SK-N-MC (cell line): Measurements from ENCODE around the gene OGFOD1.

Experiments
- DNase-seq: peaks from one replicate; pipeline ENCODE4 v3.0.0-alpha.2; 2011; ENCODE audit warnings: low read depth, low spot score
- H3K27ac ChIP-seq: fragments of 200-600 bp; sonication (generic); 2 replicates; pipeline ENCODE4 v1.5.1; 2016; ENCODE audit warnings: mixed run types
- H3K36me3 ChIP-seq: fragments of 200-600 bp; sonication (generic); 2 replicates; pipeline ENCODE4 v1.6.1; 2017; ENCODE audit warnings: antibody characterized with exemption, low read length, mixed read lengths; ENCODE audit not compliant: insufficient read depth
- H3K4me3 ChIP-seq: fragments of 200-600 bp; sonication (generic); 2 replicates; pipeline ENCODE4 v1.5.1; 2016
- H3K9ac ChIP-seq: fragments of 200-600 bp; sonication (generic); 2 replicates; pipeline ENCODE4 v1.8.0; 2017; ENCODE audit warnings: mixed run types, mixed read lengths; ENCODE audit not compliant: insufficient read length
- H3K9me3 ChIP-seq: fragments of 200-600 bp; sonication (generic); 2 replicates; pipeline ENCODE4 v1.6.1; 2017; ENCODE audit warnings: low read depth, mild to moderate bottlenecking, antibody characterized with exemption, low read length, moderate library complexity, mixed read lengths
- EZH2 ChIP-seq: fragments of 200-600 bp; sonication (generic); IDR thresholded peaks from one replicate; pipeline ENCODE4 v1.6.1; 2017; ENCODE audit warnings: antibody characterized with exemption
- FOXP2 ChIP-seq: optimal IDR thresholded peaks from 2 replicates; pipeline ENCODE3; 2011; ENCODE audit warnings: mild to moderate bottlenecking, moderate library complexity; ENCODE audit not compliant: insufficient read depth; ENCODE audit errors: extremely low read length, control extremely low read depth
- POLR2AphosphoS5 ChIP-seq: IDR thresholded peaks from 2 replicates; pipeline ENCODE4 v1.6.1; 2012; ENCODE audit warnings: mild to moderate bottlenecking, low read depth, low read length, borderline replicate concordance

The OGFOD1 gene

GRCh38 chr16:56469748-56470147, 18.4 kb downstream of the OGFOD1 start:
- TF ChIP-seq FOXP2 (no peak), POLR2AphosphoS5 (no peak), EZH2 (no peak)
- no peak overlapping the region for H3K4me3 ChIP-seq
- H3K9me3 ChIP-seq, result no peaks in the 10 kb centered on the region
- H3K27ac ChIP-seq, result no peak overlapping the region
- no peak for DNase-seq
- H3K9ac ChIP-seq, result no peak overlapping the region
- peaks cover 55% of the 10 kb centered on the region for H3K36me3 ChIP-seq

DNA sequence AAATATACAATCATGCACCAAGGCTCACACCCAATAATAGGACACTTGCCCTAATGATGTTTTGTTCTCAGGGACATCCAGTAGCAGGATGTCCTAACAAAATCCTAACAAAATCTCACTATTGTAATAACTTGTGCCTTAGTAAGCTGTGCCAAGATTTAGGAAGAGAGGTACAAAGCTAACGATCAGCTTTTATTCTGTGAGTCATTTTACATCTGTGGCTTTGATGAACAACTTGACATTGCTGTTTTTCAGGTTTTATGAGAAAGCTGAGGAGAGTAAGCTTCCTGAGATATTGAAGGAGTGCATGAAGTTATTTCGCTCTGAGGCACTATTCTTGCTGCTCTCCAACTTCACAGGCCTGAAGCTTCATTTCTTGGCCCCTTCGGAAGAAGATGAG, 18.9 kb downstream of the OGFOD1 start:
- H3K9me3 ChIP-seq, result no peaks in the 10 kb centered on the region
- no peak overlapping the region for H3K27ac ChIP-seq
- no peak for TF ChIP-seq FOXP2
- no peak for TF ChIP-seq POLR2AphosphoS5
- no peak for TF ChIP-seq EZH2
- peaks cover 56% of the 10 kb centered on the region for H3K36me3 ChIP-seq
- DNase-seq, result no peak
- H3K4me3 ChIP-seq, result no peak overlapping the region
- no peak overlapping the region for H3K9ac ChIP-seq

- no peak overlapping the region for H3K27ac ChIP-seq
- H3K9me3 ChIP-seq, result no peaks in the 10 kb centered on the region
- H3K36me3 ChIP-seq, result peaks cover 60% of the 10 kb centered on the region
- no peak for TF ChIP-seq FOXP2
- TF ChIP-seq POLR2AphosphoS5, result no peak
- TF ChIP-seq EZH2, result no peak
- H3K9ac ChIP-seq, result no peak overlapping the region
- DNase-seq, result no peak
- H3K4me3 ChIP-seq, result no peak overlapping the region
These were observed 19.3 kb downstream of the OGFOD1 start for GRCh38 chr16:56470666-56471065.

DNA sequence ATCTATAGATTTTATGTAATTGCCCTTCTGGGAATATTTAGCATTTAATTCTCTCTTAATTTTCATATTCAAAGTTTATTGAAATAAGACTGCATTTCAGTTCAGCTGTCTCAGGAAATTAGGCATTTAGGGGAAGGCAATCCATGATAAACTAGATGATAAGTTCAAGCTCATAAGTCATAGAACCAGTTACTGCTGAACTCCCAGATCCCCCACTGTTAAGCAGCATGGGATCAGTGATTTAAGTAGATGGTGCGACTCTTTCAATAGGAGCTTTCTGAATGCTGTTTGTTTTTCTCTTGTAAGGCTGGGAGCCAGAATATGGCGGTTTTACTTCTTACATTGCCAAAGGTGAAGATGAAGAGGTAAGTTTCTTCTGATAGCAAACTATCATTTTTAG, 23.8 kb downstream of the OGFOD1 start:
- peak overlapping the region; percentile 50 for H3K27ac ChIP-seq
- no peak for DNase-seq
- H3K36me3 ChIP-seq, result peaks cover 48% of the 10 kb centered on the region

DNA sequence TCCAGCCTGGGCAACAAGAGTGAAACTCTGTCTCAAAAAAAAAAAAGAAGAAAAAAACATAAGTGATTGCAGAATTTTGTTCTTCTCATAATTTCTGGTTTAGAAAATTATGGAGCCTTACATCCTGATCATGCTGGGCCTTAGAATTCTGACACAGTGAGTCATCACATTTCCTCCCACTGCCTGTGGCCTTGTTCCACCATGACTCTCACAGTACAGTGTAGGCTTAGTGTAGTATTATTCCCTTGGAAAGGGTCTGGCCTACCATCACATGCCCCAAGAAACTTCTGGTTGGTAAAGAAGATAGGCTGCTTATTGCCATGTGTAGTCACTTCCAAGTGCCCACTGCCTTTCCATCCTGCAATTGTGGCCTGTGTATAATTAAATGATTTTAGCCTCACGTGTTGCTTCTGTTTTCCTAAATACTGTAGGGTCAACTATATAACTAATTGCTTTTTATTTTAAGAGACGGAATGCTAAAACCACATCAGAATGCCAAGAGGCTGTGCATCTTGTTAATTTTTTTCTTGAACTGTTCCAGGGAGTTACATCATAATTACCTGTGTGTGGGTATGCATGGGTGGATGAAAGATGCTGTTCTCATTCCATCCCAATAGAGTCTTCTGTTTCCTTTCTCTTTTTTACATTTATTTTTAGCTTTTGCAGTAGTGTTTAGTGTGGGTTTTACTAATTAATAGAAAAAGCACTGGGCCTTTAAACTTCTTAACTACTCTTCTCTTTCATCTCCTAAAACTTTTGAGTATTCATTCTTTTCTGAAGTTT, 25.9 kb downstream of the OGFOD1 start:
- Histone ChIP-seq H3K4me3 (no peak overlapping the region), H3K27ac (peak overlapping the region; percentile 50; the same call in 1 of the 2 replicates), H3K9ac (no peak overlapping the region), H3K36me3 (peaks cover 29% of the 10 kb centered on the region), H3K9me3 (no peaks in the 10 kb centered on the region)
- TF ChIP-seq POLR2AphosphoS5 (no peak), EZH2 (no peak), FOXP2 (no peak)
- no peak for DNase-seq

More for the DNA sequence above, 23.8 kb downstream of the OGFOD1 start:
- Histone ChIP-seq H3K9me3 (no peaks in the 10 kb centered on the region), H3K4me3 (no peak overlapping the region), H3K9ac (no peak overlapping the region)
- TF ChIP-seq FOXP2, result no peak
- TF ChIP-seq POLR2AphosphoS5, result no peak
- no peak for TF ChIP-seq EZH2

GRCh38 chr16:56478281-56479049, 27.1 kb downstream of the OGFOD1 start:
- Histone ChIP-seq H3K9ac (no peak overlapping the region), H3K9me3 (no peaks in the 10 kb centered on the region), H3K4me3 (no peak overlapping the region), H3K27ac (peak overlapping the region; percentile 30; the same call in 1 of the 2 replicates), H3K36me3 (peaks cover 25% of the 10 kb centered on the region)
- no peak for DNase-seq
- TF ChIP-seq FOXP2, result no peak
- no peak for TF ChIP-seq POLR2AphosphoS5
- TF ChIP-seq EZH2, result no peak

DNA sequence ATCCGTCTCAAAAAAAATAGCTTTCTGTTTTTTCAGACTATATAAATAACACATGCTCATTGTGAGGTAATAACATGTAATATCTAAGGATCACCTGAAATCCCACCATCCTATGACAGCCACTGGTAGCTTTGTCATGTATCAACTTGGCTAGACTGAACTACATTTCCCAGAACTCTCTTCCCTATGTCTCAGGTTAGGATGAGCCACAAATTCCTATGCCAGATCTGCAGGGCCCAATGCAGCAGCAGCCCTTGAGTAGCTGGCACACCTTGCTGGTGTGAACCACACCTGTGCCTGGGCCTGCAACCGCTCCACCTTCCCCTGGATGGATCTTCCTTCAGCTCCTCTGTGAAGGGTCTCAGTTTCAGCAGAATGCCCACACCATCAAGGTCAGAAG, 28.1 kb downstream of the OGFOD1 start:
- Histone ChIP-seq H3K27ac (no peak overlapping the region), H3K9ac (no peak overlapping the region), H3K9me3 (no peaks in the 10 kb centered on the region), H3K4me3 (no peak overlapping the region), H3K36me3 (peaks cover 23% of the 10 kb centered on the region)
- TF ChIP-seq FOXP2 (no peak), POLR2AphosphoS5 (no peak), EZH2 (no peak)
- no peak for DNase-seq

GRCh38 chr16:56480776-56481467, 29.6 kb downstream of the OGFOD1 start:
- DNase-seq, result no peak
- TF ChIP-seq FOXP2, result no peak
- no peak for TF ChIP-seq EZH2
- Histone ChIP-seq H3K9me3 (no peaks in the 10 kb centered on the region), H3K27ac (no peak overlapping the region), H3K9ac (no peak overlapping the region), H3K4me3 (no peak overlapping the region), H3K36me3 (peaks cover 14% of the 10 kb centered on the region)
